ENCODE data around the gene ENSA.
"Not testable (repeated sequence)": the region's sequence is repeated elsewhere in the genome, so short reads cannot be mapped to it uniquely, and the experiment has no call there.

ENSA gene

DNA sequence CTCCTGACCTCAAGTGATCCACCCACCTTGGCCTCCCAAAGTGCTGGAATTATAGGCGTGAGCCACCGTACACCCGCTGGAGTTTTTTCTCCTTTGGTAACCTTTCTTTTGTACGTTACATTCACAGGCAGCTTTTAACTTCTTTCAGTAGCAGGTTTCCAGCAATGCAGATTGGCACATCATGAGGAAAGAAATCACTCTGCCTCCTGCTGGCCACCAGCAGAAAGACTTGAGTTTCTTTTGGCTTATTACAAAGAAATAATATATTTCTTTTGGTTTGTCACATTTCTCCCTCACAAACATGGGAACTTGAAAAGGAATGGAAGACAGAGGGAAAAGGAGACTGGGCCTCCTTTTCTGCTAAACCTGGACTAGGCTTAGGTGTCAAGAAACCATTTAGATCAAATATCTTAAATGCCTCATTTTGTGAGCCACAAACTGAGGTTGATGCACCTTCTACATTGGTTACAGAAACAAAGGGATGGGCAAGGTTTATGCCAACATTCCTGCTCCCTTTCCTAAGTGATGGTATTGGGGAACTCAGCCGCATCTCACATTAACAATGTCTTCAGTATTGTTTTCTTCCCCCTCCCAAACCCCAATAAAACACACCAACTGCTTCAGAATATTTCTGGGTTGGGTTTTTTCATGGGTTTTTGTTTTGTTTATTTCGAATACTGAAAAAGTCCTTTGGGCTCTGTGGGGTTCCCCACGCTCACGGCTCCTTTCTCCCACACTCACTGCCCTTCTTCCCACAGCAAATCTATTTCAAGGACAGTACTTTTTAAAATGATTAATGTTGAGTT lies 7.7 kb downstream of the ENSA start:
- DNase-seq (ENCODE audit: low spot score) = peak; percentile 73

DNA sequence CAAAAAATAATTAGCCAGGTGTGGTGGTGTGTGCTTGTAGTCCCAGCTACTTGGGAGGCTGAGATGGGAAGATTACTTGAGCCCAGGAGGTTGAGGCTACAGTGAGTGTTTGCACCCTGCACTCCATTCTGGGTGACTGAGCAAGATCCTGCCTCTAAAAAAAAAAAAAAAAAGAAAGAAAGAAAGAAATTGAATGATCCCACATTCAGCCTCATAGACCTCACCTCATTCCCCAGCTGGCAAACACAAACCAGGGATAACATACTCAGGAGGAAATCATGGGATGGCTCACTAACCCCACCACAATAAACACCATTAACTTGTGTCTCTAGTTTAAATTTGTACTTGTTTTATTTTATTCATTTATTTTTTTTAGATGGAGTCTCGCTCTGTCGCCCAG lies 8.5 kb downstream of the ENSA start:
- no peak for DNase-seq (ENCODE audit: low spot score)

DNA sequence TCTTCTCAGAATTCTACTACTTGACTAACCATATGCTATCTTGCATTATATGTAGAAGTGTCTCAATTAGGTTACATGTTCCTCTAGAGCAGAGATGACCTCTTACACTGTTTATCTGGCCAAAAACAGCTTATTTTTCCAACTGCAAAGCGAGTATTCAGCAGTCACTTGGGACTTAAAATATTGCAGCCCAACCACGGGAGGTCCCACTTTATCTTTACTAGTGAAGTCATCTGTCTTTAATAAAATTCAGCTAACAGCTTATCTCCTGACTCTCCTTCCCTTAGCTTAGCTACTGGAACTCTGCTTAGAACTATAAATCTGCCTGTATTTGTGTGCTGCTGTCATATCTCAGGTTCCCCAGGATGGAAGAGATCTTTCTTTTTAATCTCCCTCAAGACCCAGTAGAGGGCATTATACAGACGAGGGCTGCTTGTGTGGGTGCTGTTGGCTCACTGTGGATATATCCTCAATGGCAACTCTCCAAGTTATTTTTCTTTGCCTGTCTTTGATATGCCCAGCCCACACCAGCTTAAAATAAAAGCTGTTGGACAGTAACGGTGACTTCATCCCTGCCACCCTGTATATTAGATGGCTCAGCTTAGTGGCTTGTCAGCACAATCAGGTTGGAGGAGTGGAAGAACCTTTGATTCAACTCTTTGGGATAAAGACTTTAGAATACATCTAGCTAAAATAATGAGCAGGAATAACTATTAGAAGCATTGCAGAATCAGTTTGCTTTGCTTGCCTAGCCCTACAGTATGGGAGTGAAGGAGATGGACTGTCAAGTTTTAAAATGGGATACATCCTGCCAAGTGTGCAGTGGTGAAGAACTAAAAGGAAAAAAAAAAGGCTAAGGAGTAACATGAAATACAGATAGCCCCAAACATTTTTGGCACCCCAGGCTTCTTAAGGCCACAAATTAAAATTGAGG lies 9.6 kb downstream of the ENSA start:
- DNase-seq (ENCODE audit: low spot score) = peak; percentile 28

DNA sequence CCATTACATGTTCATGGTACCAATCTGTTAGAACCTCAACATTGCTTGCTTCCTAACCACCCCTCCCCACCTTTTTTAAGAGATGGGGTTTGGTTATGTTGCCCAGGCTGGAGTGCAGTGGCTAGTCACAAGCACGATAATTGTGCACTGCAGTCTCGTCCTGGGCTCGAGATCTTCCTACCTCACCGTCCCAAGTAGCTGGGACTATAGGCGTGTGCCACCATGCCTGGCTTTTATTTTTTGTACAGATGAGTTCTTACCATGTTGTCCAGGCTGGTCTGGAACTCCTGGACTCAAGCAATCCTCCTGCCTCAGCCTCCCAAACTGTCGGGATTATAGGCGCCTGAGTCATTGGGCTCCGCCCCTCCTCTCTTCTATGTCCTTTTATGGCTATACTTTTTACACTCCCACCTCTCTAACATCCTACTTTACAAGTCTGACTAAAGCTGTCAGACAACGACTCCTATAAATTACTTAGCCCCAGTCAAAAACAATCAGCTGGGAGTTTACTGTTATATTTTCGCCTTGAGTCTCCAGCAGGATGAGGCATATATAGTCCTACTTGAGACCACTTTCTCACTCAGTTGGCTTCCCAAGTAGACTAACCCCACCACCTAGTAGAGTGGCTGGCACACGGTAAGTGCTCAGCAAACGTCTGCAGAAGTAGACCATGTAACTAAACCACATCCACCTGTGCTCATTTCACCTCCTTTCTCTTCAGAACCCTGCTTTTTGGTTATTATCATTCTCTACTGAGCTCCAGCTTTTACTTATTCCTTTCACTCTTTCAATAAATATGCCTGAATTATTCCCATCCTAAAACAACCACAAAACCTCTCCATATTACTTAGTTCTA lies 13.8 kb downstream of the ENSA start:
- peak; percentile 14 for DNase-seq (ENCODE audit: low spot score)

DNA sequence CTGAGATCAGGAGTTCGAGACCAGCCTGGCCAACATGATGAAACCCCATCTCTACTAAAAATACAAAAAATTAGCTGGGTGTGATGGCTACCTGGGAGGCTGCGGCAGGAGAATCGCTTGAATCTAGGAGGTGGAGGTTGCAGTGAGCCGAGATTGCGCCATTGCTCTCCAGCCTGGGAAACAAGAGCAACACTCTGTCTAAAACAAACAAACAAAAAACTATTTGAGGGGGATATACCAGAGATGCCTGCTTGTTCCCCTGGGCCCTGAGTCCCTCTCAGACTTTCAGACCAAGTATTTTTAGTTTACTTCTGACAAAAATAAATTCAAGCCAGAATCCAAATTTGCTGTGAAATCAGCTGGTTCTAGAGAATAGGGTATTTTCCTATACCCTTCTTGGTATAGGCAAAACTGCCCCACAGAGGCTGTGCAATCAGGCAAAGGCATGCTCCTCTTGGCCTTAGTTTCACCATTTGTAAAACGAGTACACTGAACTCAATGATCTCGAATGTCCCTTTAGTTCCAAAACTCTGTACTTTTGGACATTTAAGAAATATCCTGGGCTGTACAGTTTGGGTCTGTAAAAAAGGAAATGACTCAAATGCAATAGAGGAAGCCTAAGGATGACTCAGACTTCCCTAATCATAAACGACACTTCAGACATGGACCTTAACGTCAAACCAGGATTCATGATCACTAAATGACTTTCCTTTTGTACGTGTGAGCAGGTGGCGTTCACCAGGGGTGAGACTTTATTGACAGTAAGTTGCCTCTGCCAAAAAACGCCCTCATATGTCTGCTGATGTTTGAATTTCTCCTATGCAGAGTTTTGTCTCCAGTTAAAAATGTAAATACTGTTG lies 16.1 kb downstream of the ENSA start:
- peak; percentile 56 for DNase-seq (ENCODE audit: low spot score)

DNA sequence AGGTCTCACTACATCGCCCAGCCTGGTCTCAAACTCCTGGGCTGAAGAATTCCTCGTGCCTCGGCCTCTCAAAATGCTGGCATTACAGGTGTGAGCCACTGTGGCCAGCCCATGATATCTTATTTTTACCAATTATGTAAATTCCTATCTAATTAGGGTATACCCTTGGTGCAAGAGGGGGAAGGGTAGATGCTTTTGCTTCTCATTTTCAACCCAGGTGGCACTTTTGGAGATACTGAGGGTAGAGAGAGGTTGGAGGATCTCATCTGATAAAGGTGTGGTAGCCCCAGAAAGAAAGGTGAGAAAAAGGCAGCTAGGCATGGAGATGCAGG lies 17.4 kb downstream of the ENSA start:
- DNase-seq (ENCODE audit: low spot score) = no peak

DNA sequence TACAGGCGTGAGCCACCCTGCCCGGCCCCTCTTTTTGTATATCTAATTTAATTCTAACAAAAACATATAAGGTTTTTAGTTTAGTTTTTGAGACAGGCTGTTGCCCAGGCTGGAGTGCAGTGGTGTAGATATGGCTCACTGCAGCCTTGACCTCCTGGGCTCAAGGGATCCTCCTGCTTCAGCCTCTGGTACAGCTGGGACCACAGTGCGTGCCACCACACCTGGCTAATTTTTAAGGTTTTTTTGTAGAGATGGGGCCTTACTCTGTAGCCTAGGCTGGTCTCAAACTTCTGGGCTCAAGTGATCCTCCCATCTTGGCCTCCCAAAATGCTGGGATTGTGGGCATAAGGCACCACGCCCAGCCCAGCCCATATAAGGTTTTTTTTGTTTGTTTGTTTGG lies 18.8 kb downstream of the ENSA start:
- DNase-seq (ENCODE audit: low spot score) = no peak

DNA sequence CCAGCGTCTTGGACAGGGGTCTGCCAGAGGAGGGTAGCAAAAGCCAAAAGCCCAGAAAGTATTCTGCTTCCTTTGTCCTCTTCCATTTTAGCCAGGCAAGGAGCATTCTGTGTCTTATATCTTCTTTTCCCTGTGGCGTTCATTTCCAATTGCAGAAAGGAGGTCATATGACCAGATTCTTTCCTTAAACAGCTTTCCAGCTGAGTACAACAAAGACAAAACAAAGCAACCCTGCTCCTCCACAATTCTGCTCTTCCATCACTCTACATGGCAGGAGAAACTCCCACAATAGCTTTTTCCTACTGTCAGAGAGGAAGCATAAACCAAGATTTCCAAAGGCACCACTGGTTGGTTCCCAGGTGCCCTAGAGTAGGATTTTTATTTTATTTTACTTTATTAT lies 19.7 kb downstream of the ENSA start:
- no peak for DNase-seq (ENCODE audit: low spot score)

DNA sequence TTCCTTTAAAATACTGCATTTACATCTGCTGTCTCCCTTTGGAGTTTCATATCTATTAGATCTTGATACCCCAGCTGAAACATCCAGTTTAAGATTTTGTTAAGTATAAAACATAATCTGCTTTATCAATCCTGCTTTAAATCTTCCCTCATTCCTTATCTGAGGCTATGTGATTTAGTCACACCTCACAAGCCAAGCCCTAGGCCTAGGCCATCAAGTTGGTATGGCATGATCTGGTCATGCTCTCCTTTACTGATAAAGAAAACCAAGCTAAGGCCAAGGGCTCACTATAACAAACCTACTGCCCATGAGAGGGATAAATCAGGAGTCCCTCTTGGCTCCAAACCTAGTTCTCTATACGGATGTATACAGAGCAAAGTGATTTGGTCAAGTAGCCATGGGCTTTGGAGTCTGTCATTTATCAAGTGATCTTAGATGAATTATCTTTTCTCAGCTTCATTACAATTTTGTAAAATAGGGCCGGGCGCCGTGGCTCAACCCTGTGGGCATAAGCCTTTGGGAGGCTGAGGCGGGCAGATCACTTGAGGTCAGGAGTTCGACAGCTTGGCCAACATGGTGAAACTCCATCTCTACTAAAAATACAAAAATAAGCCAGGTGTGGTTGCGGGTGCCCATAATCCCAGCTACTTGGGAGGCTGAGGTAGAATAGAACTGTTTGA lies 22.8 kb downstream of the ENSA start:
- DNase-seq (ENCODE audit: low spot score) = no peak

DNA sequence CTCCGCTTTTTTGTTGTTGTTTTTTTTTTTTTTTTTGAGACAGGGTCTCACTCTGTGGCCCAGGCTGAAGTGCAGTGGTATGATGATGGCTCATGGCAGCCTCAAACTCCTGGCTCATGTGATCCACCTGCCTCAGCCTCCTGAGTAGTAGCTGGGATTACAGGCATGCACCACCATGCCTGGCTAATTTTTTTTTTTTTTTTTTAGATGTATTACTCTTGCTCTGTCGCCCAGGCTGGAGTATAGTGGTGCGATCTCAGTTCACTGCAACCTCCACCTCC lies 24.0 kb downstream of the ENSA start:
- not testable (repeated sequence) for DNase-seq (ENCODE audit: low spot score)

DNA sequence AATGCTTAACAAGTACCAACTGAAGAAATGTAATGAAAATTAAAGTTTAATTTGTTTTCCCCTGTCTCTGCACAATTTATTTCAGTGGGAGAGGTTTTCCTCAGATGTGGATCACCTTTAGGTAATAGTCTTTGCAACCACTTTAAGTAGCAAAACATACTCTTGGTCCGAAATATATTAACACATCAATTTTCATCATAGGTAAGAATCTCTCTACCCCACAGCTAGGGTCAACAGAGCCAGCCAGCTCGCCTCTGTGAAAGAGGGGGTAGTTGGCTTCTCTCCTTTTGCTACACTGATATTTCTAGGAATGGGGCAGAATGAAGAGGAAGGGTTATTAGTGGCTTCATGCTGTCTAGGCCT lies 25.2 kb downstream of the ENSA start:
- DNase-seq (ENCODE audit: low spot score) = no peak

DNA sequence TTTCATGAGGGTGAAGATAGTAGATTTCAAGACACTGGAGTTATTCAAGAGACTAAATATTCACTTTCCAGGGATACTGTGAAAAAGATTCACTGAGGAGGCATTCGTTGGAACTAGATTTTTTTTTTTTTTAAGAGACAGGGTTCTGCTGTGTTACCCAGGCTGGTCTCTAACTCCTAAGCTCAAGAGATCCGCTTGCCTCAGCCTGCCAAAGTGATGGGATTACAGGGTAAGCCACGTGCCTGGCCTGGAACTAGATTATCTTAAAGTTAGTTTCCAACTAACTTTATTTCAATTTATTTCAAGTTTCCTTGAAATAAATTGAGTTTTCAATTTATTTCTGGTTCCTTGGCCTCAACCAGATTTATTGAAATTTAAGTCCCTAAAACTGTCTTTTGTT lies 25.7 kb downstream of the ENSA start:
- DNase-seq (ENCODE audit: low spot score) = no peak

DNA sequence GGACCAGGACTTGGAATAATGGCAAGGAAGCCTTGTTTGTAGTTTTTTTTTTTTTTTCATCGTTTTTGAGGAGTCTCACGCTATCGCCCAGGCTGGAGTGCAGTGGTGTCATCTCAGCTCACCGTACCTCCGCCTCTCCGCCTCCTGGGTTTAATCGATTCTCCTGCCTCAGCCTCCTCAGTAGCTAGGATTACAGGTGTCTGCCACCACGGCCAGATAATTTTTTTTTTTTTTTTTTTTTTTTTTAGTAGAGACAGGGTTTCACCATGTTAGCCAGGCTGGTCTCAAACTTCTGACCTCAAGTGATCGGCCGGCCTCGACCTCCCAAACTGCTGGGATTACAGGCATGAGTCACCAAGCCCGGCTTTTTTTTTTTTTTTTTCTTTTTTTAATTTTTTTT lies 27.0 kb downstream of the ENSA start:
- DNase-seq (ENCODE audit: low spot score) = not testable (repeated sequence)

DNA sequence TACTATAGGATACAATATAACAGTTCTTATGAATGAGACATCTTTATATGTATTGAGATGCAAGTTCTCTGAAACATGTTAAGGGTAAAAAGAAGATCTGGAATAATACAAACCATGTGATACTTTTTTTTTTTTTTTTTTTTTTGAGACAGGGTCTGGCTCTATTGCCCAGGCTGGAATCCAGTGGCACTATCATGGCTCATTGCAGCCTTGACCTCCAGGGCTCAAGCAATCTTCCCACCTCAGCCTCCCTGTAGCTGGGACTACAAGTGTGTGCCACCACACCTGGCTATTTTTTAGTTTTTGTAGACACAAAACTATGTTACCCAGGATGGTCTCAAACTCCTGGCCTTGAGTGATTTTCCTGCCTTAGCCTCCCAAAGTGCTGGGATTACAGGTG lies 27.9 kb downstream of the ENSA start:
- DNase-seq (ENCODE audit: low spot score) = no peak

DNA sequence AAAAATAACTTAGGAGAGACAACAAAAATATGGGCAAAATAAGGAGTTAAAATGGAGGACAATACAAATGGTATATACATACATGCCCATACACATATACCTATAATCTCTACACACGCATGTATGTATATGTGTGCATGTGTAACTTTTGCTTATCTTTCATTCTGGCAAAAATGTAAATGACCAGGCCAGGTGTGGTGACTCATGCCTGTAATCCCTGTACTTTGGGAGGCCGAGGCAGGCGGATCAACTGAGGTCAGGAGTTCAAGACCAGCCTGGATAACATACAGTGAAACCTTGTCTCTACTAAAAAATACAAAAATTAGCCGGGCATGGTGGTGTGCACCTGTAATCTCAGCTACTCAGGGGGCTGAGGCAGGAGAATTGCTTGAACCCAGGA lies 31.1 kb downstream of the ENSA start:
- DNase-seq (ENCODE audit: low spot score) = not testable (repeated sequence)

DNA sequence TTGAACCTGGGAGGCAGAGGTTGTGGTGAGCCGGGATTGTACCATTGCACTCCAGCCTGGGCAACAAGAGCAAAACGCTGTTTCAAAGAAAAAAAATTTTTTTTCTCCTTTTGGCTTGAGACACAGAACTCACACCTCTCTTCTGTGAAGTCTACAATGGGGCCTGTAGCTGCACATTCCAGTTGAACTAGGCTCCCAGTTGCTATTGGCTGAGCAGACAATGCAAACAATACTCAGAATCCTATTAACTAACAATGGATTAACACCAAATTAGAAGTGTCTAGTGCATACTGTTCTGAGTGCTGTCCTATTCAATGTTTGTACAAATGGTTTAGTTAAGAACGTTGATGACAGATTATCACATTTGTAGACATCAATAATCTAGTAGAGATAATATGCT lies 32.4 kb downstream of the ENSA start:
- no peak for DNase-seq (ENCODE audit: low spot score)

DNA sequence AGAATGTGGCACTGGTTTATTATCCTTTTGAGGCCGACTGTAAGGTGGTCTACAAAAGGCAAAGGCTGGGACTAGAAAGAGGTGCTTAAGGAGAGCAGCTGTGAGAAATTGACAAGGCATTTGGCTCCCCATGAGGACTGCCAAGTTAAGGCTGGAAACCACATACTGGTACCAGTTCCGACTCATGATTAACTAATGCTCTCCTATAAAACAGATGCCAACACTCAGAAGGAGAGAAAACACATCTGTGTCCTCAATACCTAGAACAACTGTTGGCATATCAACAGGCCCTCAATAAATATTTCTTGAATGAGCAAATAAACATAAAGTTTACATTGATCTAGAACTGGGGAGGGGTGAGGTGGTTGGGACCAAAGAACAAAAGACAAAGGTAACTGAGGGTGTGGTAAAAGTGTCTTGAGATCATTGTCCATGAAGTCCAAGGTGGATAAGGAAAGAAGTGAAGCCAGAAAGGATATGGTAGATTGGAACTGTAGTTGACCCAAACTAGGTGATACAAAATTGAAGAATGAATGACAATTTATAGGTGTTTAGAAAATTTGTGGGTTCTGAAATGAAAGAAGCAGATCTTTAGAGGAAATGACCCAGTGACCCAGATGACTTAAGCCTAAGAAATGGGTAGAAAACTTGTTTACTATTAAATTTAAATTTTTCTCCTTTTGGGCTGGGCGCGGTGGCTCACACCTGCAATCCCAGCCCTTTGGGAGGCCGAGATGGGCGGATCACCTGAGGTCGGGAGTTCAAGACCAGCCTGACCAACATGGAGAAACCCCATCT lies 33.1 kb downstream of the ENSA start:
- DNase-seq (ENCODE audit: low spot score) = no peak

DNA sequence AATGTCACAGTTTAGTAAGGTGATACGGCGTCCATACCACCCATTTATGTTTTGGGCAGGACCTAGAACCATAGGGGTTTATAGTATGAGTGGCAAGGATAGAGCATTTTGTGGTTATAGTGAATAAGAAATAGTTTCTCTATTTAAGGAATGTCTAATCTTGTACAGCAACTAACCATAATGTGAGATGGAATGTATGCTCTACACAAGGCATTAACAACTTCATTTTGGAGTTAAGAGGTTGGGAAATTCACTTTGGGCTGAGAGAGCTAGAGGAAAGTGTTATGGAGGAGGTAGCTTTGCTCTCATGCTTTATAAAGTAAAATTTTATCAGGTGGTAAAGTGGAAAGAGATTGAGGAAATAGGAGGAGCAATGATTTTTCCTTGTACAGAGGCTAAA lies 47.0 kb downstream of the ENSA start:
- no peak for DNase-seq (ENCODE audit: low spot score)

DNA sequence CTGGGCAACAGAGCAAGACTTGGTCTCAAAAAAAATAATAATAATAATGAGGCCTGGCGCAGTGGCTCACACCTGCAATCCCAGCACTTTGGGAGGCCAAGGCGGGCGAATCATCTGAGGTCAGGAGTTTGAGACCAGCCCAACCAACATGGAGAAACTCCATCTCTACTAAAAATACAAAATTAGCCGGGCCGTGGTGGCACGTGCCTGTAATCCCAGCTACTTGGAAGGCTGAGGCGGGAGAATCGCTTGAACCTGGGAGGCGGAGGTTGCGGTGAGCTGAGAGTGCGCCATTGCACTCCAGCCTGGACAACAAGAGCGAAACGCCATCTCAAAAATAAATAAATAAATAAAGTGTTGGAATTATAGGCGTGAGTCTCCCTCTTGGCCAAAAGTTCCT lies 47.5 kb downstream of the ENSA start:
- not testable (repeated sequence) for DNase-seq (ENCODE audit: low spot score)

DNA sequence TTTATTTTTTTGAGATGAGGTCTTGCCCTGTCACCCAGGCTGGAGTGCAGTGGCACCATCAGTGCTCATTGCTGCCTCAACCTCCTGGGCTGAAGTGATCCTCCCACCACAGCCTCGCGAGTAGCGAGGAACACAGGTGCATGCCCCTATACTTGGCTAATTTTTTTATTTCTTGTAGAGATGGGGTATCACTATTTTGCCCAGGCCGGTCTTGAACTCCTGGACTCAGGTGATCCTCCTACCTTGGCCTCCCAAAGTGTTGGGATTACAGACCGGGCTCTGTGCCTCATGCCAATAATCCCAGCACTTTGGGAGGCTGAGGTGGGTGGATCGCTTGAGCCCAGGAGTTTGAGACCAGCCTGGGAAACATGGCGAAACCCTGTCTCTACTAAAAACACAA lies 48.0 kb downstream of the ENSA start:
- DNase-seq (ENCODE audit: low spot score) = not testable (repeated sequence)

Measured in CD4-positive, alpha-beta T cell treated with Interleukin-6 at 100 ng/mL for 8 hours (primary cell).